D721Med (cell line): ENCODE data around the gene NDUFS2.

Experiments
- DNase-seq: peaks from one replicate; pipeline ENCODE4 v3.0.0; 2011; ENCODE audit warnings: low spot score; ENCODE audit not compliant: insufficient read length
- FAIRE-seq: peaks from 2 replicates; lab custom pipeline; 2011; peaks lifted over from hg19 to GRCh38; lab: Jason Lieb, UNC
- TF ChIP-seq, protein P1 (sequence below): IDR thresholded peaks from 2 replicates; pipeline ENCODE4 v1.5.1; 2012; ENCODE audit warnings: mild to moderate bottlenecking, control low read depth; ENCODE audit not compliant: insufficient read depth; ENCODE audit errors: missing control alignments

The NDUFS2 gene

DNA sequence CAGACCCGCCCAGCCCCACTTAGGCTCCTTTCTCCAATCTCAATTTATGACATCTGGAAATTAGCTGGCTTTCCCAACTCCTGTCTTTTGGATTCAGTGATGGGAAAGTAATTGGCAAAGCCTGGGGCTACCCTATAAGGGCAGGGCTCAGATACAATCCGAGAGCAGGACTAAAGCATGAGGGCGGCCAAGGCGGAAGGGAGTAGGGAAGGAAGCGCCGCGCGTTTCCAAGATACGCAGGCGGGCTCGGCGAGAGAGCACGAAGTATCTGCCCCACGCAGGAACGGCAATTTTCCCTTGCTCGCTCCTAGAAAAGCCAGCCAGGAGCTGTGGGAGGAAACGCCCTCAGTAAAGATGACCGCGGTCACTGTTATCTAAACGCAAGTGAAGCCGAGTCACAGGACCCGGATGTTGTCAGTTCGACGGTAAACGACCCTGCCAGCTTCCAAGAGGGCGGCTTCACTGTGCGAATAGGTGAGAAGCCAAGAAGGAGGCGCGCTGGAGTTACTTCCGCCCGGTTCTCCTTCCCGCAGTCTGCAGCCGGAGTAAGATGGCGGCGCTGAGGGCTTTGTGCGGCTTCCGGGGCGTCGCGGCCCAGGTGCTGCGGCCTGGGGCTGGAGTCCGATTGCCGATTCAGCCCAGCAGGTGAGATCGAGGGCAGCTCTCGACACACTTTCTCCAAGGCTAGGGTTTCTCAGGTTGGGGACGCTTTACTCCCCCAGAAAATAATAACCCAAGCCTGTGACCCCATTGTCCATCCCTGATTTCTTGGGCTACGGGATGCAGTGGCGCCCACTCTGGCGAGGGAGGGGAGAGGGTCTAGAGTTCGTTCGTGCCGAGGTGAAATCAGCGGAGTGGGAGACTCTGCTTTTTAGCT is at the start of gene NDUFS2:
NDUFS2 (plus strand) TSS at position 532 of the 877 bp plus-strand sequence; CDS start at position 551, 19 bp downstream.
- DNase-seq (peak; percentile 92), FAIRE-seq (peak; percentile 87)
- TF ChIP-seq, protein P1, sequence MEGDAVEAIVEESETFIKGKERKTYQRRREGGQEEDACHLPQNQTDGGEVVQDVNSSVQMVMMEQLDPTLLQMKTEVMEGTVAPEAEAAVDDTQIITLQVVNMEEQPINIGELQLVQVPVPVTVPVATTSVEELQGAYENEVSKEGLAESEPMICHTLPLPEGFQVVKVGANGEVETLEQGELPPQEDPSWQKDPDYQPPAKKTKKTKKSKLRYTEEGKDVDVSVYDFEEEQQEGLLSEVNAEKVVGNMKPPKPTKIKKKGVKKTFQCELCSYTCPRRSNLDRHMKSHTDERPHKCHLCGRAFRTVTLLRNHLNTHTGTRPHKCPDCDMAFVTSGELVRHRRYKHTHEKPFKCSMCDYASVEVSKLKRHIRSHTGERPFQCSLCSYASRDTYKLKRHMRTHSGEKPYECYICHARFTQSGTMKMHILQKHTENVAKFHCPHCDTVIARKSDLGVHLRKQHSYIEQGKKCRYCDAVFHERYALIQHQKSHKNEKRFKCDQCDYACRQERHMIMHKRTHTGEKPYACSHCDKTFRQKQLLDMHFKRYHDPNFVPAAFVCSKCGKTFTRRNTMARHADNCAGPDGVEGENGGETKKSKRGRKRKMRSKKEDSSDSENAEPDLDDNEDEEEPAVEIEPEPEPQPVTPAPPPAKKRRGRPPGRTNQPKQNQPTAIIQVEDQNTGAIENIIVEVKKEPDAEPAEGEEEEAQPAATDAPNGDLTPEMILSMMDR: peak; percentile 40

DNA sequence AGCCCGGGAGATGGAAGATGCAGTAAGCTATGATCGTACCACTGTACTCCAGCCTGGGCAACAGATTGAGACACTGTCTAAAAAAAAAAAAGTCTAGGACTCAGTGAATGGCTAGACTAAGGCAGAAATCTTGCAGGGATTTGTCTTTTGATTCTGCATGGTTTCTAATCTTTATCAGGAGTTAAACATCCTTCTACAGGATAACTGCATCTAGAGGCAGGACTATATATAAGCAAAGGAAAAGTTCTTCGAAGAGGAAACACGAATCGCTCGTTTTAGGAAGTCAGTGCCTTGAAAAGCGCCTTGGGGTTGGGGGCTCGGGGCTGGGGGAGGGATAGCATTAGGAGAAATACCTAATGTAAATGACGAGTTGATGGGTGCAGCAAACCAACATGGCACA is 49.0 kb upstream of the NDUFS2 start:
- FAIRE-seq (no peak), DNase-seq (no peak)
- TF ChIP-seq, protein P1: no peak

DNA sequence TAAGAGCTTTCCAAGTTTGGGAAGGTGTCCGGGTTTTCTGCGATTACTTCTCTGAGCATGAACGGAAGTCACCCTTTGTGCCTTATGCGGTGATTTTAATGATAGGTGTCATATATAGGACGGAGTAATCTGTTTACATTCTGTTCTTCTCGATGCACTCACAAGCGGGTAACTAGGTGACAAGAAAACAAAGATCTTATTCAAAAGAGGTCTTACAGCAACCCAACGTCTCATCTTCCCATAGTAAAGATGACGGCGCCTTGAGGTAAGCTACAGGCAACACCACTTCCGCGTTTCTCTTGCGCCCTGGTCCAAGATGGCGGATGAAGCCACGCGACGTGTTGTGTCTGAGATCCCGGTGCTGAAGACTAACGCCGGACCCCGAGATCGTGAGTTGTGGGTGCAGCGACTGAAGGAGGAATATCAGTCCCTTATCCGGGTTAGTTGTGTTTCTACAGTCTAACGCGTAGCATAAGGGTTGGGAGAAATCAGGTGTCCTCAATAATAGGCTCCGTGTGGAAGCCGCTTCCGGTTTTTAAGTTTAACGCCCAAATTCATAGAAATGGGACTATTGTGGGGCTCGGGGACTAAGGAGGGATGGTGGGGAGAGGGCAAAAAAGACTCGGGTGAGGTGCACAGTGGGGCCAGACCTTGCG is 48.4 kb upstream of the NDUFS2 start, which contains the start of gene UFC1:
UFC1 (plus strand) TSS at position 297 of the 656 bp plus-strand sequence; CDS start at position 317, 20 bp downstream.
- FAIRE-seq (peak; percentile 44), DNase-seq (peak; percentile 82)
- TF ChIP-seq, protein P1: no peak

DNA sequence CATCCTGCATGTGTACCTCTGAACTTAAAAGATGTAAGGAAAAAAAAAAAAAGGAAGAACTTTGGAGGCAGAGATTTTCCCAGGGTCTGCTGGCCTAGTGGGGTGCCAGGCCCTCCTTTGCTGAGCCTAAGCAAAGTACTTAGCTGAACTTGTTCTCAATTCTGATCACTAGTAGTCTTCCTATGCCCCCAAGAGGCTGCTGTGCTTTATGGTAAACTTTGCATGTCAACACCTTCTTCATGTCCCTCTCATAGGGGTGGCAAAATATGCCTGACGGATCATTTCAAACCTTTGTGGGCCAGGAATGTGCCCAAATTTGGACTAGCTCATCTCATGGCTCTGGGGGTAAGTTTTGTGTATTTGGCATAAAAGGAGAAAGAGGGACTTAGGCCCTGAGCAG is 44.3 kb upstream of the NDUFS2 start:
- TF ChIP-seq, protein P1: no peak
- no peak for DNase-seq
- FAIRE-seq: no peak

DNA sequence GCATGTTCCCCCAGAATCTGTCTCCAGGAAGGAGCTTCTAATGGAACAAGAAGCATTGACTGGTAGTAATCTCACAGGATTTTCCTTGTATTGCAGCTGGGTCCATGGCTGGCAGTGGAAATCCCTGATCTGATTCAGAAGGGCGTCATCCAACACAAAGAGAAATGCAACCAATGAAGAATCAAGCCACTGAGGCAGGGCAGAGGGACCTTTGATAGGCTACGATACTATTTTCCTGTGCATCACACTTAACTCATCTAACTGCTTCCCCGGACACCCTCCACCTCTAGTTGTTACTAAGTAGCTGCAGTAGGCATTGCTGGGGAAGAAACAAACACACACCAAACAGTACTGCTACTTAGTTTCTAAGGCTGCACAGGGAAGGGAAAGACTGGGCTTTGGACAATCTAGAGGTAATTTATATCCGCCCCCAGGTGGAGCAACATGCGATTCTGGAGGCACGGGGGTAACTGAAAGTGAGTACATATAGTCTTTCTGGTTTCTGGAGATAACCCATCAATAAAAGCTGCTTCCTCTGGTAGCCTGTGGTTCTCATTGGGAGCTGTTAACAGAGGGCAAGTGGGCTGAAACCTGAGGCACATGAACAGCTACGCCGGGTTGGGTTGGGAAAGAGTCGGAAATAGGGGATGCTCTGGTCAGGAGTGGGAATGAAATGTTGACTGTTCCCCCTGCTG is 43.7 kb upstream of the NDUFS2 start:
- TF ChIP-seq, protein P1: no peak
- FAIRE-seq (no peak), DNase-seq (no peak)

DNA sequence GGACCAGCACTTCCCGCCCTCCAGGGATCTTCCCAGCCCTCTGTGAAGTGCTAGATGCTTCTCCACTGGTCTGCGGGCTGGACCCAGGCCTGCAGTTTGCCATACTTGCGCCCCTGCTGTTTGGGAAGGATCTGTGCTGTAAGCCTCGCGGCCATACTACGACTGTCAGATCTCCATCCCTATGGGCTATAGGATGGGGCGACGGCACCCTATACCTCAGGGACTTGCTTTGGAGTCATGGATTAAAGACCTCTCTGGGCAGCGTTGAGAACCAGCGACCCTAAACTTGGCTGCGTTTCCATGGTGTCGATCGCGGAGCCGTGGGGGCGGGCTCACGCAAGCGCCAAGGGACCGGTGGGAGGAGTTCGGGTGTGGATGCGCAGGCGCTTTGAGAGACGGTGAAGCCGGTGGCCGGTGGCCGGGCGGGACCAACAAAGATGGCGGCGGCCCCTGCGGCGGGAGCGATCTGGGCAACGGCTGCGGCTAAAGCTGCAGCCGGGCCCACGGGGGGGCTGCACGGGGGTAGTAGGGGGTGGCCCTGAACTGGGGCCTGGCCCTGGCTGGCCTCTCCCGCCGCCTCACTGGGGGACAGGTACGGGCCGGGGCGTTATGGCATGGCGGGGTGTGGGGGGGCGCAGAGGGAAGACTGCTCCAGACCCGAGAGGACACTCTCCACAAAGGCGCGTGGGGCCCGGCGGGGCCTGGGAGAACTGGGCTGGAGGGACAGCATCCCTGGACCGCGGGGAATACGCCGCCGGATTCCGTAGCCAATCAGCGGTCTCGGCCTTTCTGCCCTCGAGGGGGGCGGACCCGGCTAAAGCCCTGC is 42.9 kb upstream of the NDUFS2 start, which contains the start of gene USP21:
USP21 (plus strand) TSS at position 414 of the 826 bp plus-strand sequence. CDS start 1,141 bp downstream, outside the sequence.
- FAIRE-seq: no peak
- TF ChIP-seq, protein P1: no peak
- peak; percentile 100 for DNase-seq
